MM.1S (cell line): ENCODE measurements around the gene LRRC39.

Source experiments
- DNase-seq: peaks from one replicate; pipeline ENCODE4 v3.0.0-alpha.2; 2015
- H2AFZ ChIP-seq: fragments of 300-600 bp; sonication (generic); 2 replicates; pipeline ENCODE4 v1.6.0; 2016; ENCODE audit warnings: antibody characterized with exemption, low read length
- H3F3A ChIP-seq: fragments of 300-600 bp; sonication (generic); 2 replicates; pipeline ENCODE4 v1.6.1; 2016; ENCODE audit warnings: mild to moderate bottlenecking, antibody characterized with exemption, low read length, moderate library complexity, mixed read lengths; ENCODE audit not compliant: insufficient read depth
- H3K27ac ChIP-seq: fragments of 300-600 bp; sonication (generic); 2 replicates; pipeline ENCODE4 v1.5.1; 2016; ENCODE audit warnings: mild to moderate bottlenecking, low read length
- H3K27me3 ChIP-seq: fragments of 300-600 bp; sonication (generic); replicated peaks from 2 replicates; pipeline ENCODE4 v1.6.0; 2016; ENCODE audit warnings: low read length; ENCODE audit not compliant: insufficient read depth
- H3K36me3 ChIP-seq: fragments of 300-600 bp; sonication (generic); replicated peaks from 2 replicates; pipeline ENCODE4 v1.6.1; 2016; ENCODE audit warnings: mild to moderate bottlenecking, low read length, mixed read lengths; ENCODE audit not compliant: insufficient read depth
- H3K4me1 ChIP-seq: fragments of 300-600 bp; sonication (generic); 2 replicates; pipeline ENCODE4 v1.6.1; 2016; ENCODE audit warnings: low read length, mixed read lengths
- H3K4me2 ChIP-seq: fragments of 300-600 bp; sonication (generic); 2 replicates; pipeline ENCODE4 v1.6.0; 2016; ENCODE audit warnings: low read depth, low read length
- H3K4me3 ChIP-seq: fragments of 300-600 bp; sonication (generic); 2 replicates; pipeline ENCODE4 v1.5.1; 2016; ENCODE audit warnings: low read length, mixed read lengths
- H3K79me2 ChIP-seq: fragments of 300-600 bp; sonication (generic); 2 replicates; pipeline ENCODE4 v1.6.1; 2016; ENCODE audit warnings: mixed run types, low read length, mixed read lengths
- H3K9ac ChIP-seq: fragments of 300-600 bp; sonication (generic); 2 replicates; pipeline ENCODE4 v1.6.1; 2016; ENCODE audit warnings: low read length, mixed read lengths
- H3K9me2 ChIP-seq: fragments of 300-600 bp; sonication (generic); replicated peaks from 2 replicates; pipeline ENCODE4 v1.6.1; 2016; ENCODE audit warnings: mild to moderate bottlenecking, low read length, mixed read lengths; ENCODE audit not compliant: insufficient read depth
- H3K9me3 ChIP-seq: fragments of 300-600 bp; sonication (generic); replicated peaks from 2 replicates; pipeline ENCODE4 v1.6.1; 2016; ENCODE audit warnings: mild to moderate bottlenecking, low read length, mixed read lengths; ENCODE audit not compliant: insufficient read depth
- H4K20me1 ChIP-seq: fragments of 300-600 bp; sonication (generic); 2 replicates; pipeline ENCODE4 v1.6.1; 2016; ENCODE audit warnings: mild to moderate bottlenecking, low read length, moderate library complexity, mixed read lengths; ENCODE audit not compliant: insufficient read depth
- CTCF ChIP-seq: fragments of 300-600 bp; sonication (generic); IDR thresholded peaks from 2 replicates; pipeline ENCODE4 v1.5.1; 2016; ENCODE audit warnings: antibody characterized with exemption, low read length, mixed read lengths
- EZH2 ChIP-seq: fragments of 300-600 bp; sonication (generic); optimal IDR thresholded peaks from 2 replicates; pipeline ENCODE3; 2017; ENCODE audit warnings: low read depth, mild to moderate bottlenecking, antibody characterized with exemption, low read length, mixed read lengths
- EZH2phosphoT487 ChIP-seq: fragments of 300-600 bp; sonication (generic); IDR thresholded peaks from 2 replicates; pipeline ENCODE4 v1.6.1; 2018; ENCODE audit warnings: antibody characterized with exemption, low read length

The LRRC39 gene

DNA sequence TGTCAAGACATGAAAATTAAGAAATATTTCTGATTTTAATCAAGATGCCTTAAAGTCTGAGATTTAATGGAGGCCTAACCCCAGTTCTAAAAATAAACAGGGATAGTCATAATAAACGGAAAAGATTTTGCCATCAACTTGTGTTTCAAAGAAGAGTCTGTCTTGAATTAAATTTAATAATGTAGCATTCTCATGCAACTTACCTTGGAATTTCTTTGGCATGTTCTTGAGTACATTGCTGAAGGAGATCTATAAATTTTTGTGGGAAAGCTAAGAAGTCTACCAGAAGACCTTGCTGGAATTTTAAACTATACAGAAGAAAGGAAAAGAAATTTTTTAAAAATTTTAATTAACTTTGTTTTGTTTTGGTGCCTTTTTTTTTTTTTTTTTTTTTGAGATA, 55.9 kb downstream of the LRRC39 start:
- no peaks in the 10 kb centered on the region for H4K20me1 ChIP-seq
- H2AFZ ChIP-seq: no peak overlapping the region
- H3K27me3 ChIP-seq: no peaks in the 10 kb centered on the region
- H3K4me1 ChIP-seq: no peaks in the 10 kb centered on the region
- H3K4me2 ChIP-seq: no peak overlapping the region
- DNase-seq: no peak
- H3K4me3 ChIP-seq: no peak overlapping the region
- H3F3A ChIP-seq: no peaks in the 10 kb centered on the region
- no peaks in the 10 kb centered on the region for H3K36me3 ChIP-seq
- H3K9ac ChIP-seq: no peak overlapping the region
- TF ChIP-seq EZH2 (no peak), CTCF (no peak), EZH2phosphoT487 (no peak)
- no peaks in the 10 kb centered on the region for H3K9me2 ChIP-seq
- 0 out of 2 replicates have a peak, but pooled peaks cover 8% of the 10 kb centered on the region for H3K79me2 ChIP-seq
- H3K9me3 ChIP-seq: no peaks in the 10 kb centered on the region
- H3K27ac ChIP-seq: no peak overlapping the region

GRCh38 chr1:100115524-100115923, 62.5 kb downstream of the LRRC39 start:
- H3K4me2 ChIP-seq: no peak overlapping the region
- H3K4me1 ChIP-seq: no peaks in the 10 kb centered on the region
- H4K20me1 ChIP-seq: no peaks in the 10 kb centered on the region
- TF ChIP-seq EZH2 (no peak), CTCF (no peak), EZH2phosphoT487 (no peak)
- no peaks in the 10 kb centered on the region for H3K36me3 ChIP-seq
- no peak overlapping the region for H3K9ac ChIP-seq
- H3K9me2 ChIP-seq: no peaks in the 10 kb centered on the region
- DNase-seq: no peak
- no peak overlapping the region for H3K27ac ChIP-seq
- no peaks in the 10 kb centered on the region for H3F3A ChIP-seq
- no peaks in the 10 kb centered on the region for H3K9me3 ChIP-seq
- no peak overlapping the region for H2AFZ ChIP-seq
- H3K27me3 ChIP-seq: no peaks in the 10 kb centered on the region
- H3K79me2 ChIP-seq: no peaks in the 10 kb centered on the region
- H3K4me3 ChIP-seq: no peak overlapping the region

DNA sequence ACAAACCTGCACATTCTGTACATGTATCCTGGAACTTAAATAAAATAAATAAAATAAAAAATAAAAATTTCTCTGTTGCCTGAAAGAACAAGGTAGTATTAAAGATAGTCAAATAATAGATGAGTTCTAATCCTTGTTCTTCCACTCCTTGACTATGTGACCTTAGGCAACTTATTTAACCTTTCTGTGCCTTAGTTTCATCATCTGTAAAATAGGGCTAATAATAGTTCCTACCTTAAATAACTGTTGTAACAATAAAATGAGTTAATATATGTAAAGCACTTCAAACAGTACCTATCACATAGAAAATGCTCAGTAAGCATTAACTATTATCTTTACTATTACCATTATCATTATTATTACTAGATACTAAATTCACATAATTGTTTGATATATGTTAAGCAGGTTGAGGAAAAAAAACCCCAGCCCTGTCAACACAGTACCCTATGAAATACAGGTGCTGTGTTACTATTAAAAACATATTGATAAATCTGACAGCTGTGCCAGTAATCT, 68.4 kb downstream of the LRRC39 start:
- DNase-seq: no peak
- no peaks in the 10 kb centered on the region for H3F3A ChIP-seq
- H3K27ac ChIP-seq: no peak overlapping the region
- no peaks in the 10 kb centered on the region for H3K36me3 ChIP-seq
- H3K9me2 ChIP-seq: no peaks in the 10 kb centered on the region
- H3K4me2 ChIP-seq: no peak overlapping the region
- H4K20me1 ChIP-seq: no peaks in the 10 kb centered on the region
- H2AFZ ChIP-seq: no peak overlapping the region
- no peak overlapping the region for H3K4me3 ChIP-seq
- H3K4me1 ChIP-seq: no peaks in the 10 kb centered on the region
- H3K9me3 ChIP-seq: no peaks in the 10 kb centered on the region
- H3K9ac ChIP-seq: no peak overlapping the region
- no peaks in the 10 kb centered on the region for H3K79me2 ChIP-seq
- no peak for TF ChIP-seq EZH2
- no peak for TF ChIP-seq CTCF
- no peak for TF ChIP-seq EZH2phosphoT487
- no peaks in the 10 kb centered on the region for H3K27me3 ChIP-seq
